ENCODE measurements around the gene IQCM. TPM values are rescaled to one million over a fixed set of nuclear protein-coding genes. Genes with fewer than 3 reads are reported as not detected.

IQCM gene
- polyA plus RNA-seq, 1 experiment: 0.05 TPM

GRCh38 chr4:149523039-149523438 is 292.6 kb downstream of the IQCM start:
- ChIA-PET CTCF (no interaction called here), POLR2A (no interaction called here)
- Histone ChIP-seq H3K27ac (ENCODE audit: low read depth, low read length) (no peak overlapping the region), H3K4me3 (ENCODE audit: low read depth, low read length) (no peak overlapping the region), H3K9me3 (ENCODE audit: control insufficient read depth, insufficient read depth, low read length) (no peaks in the 10 kb centered on the region; the same call in 1 of the 2 replicates), H3K27me3 (ENCODE audit: control insufficient read depth, insufficient read depth, low read length) (no peaks in the 10 kb centered on the region)
- TF ChIP-seq CTCF (IDR thresholded peaks at IDR 0.05; ENCODE audit: low read depth, low read length): no peak
- no peak for DNase-seq (ENCODE audit: low read depth, low spot score)

DNA sequence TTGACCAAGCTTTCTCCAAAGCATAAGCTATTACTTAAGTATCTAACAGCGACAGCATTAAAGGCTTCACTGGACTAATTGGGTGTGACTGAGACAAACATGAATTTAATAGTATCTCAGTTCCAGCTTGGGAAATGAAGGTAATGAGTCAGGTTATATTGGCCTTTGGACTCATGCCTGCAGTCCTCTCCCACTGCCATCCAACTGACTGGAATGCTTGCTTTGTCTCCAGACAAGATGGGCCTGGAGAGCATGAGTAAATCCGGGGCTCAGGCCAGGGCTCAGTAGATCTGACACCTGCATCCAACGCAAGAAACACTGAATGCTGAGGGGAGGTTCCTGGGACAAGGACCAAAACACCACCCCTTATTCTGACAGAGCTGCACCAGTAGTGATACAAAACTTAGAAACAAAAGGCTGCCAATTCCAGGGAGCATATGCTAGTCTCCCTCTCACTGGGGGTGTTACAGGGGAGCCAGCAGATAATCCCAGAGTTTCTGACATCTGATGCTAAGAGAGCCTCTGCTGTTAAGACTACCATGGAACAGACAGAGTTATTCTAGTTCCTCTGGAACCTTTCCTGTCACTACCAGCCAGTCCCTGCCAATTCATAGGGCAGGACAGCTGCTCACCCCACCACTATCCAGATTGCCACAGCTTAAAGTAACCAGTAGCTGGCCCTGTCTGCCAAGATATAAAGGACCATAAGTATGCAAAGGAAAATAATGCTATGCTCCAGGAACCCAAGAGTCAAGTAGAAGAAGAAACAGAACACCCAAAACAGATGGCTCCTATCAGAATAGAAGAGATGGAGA is 293.8 kb downstream of the IQCM start:
- TF ChIP-seq CTCF (IDR thresholded peaks at IDR 0.05; ENCODE audit: low read depth, low read length): no peak
- H3K9me3 ChIP-seq (ENCODE audit: control insufficient read depth, insufficient read depth, low read length): no peaks in the 10 kb centered on the region; the same call in 1 of the 2 replicates
- CTCF ChIA-PET: interaction anchor here (0.7 to 1.4 kb wide), 2 partner anchors 11 to 1205 kb away, joined by 3 to 4 read pairs; no protein-coding TSS in a partner anchor
- POLR2A ChIA-PET: no interaction called here
- no peak overlapping the region for H3K4me3 ChIP-seq (ENCODE audit: low read depth, low read length)
- DNase-seq (ENCODE audit: low read depth, low spot score): no peak
- H3K27ac ChIP-seq (ENCODE audit: low read depth, low read length): no peak overlapping the region
- no peaks in the 10 kb centered on the region for H3K27me3 ChIP-seq (ENCODE audit: control insufficient read depth, insufficient read depth, low read length)

DNA sequence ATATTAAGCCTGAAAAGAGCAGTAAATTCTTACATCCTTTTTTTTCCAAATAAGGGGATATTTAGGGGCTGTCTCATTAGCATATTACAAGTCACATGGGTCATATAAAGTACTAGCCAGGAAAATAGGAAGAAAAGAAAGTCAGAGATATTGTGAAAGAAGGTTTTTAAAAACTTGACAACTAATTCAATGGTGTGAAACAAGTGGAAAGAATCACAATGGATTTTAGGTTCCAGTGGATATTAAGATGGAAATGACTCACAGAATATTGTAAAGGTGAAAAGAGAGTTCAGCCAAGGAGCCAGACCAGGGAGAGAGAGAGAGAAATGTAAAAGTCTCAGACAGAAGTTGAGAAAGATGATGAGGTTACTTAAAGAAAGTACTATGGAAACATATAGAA is 297.2 kb downstream of the IQCM start:
- Histone ChIP-seq H3K9me3 (ENCODE audit: control insufficient read depth, insufficient read depth, low read length) (no peaks in the 10 kb centered on the region; the same call in 1 of the 2 replicates), H3K4me3 (ENCODE audit: low read depth, low read length) (no peak overlapping the region), H3K27me3 (ENCODE audit: control insufficient read depth, insufficient read depth, low read length) (no peaks in the 10 kb centered on the region), H3K27ac (ENCODE audit: low read depth, low read length) (no peak overlapping the region)
- ChIA-PET POLR2A (no interaction called here), CTCF (no interaction called here)
- DNase-seq (ENCODE audit: low read depth, low spot score): no peak
- TF ChIP-seq CTCF (IDR thresholded peaks at IDR 0.05; ENCODE audit: low read depth, low read length): no peak

GRCh38 chr4:149513081-149513480 is 302.6 kb downstream of the IQCM start:
- Histone ChIP-seq H3K9me3 (ENCODE audit: control insufficient read depth, insufficient read depth, low read length) (no peaks in the 10 kb centered on the region), H3K27me3 (ENCODE audit: control insufficient read depth, insufficient read depth, low read length) (no peaks in the 10 kb centered on the region), H3K4me3 (ENCODE audit: low read depth, low read length) (no peak overlapping the region), H3K27ac (ENCODE audit: low read depth, low read length) (no peak overlapping the region)
- ChIA-PET POLR2A (no interaction called here), CTCF (interaction anchor here (1.1 to 1.7 kb wide), 2 partner anchors 28 to 384 kb away, joined by 3 read pairs; no protein-coding TSS in a partner anchor)
- DNase-seq (ENCODE audit: low read depth, low spot score): no peak
- TF ChIP-seq CTCF (IDR thresholded peaks at IDR 0.05; ENCODE audit: low read depth, low read length): no peak

DNA sequence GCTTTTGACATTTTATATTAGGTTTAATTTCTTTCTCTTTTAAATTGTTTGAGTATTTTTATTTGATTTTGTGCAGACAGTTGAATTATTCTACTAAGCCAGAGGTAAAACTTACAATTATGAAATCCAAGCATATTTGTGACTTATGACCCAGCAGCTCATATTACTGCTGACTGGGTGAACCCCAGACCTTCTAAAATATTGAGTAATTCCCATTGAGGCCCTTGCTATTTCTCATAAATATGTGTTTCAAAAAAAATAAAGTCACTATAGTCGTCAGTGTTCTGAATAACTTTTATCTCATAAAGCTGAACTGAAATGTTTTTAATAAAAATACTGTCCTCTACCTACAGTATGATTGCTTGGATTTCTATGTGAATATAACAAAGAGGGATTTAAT is 303.1 kb downstream of the IQCM start:
- CTCF ChIA-PET: interaction anchor here (1.1 to 1.7 kb wide), 2 partner anchors 28 to 385 kb away, joined by 3 read pairs; no protein-coding TSS in a partner anchor
- TF ChIP-seq CTCF (IDR thresholded peaks at IDR 0.05; ENCODE audit: low read depth, low read length): no peak
- Histone ChIP-seq H3K4me3 (ENCODE audit: low read depth, low read length) (no peak overlapping the region), H3K27me3 (ENCODE audit: control insufficient read depth, insufficient read depth, low read length) (no peaks in the 10 kb centered on the region), H3K9me3 (ENCODE audit: control insufficient read depth, insufficient read depth, low read length) (no peaks in the 10 kb centered on the region), H3K27ac (ENCODE audit: low read depth, low read length) (no peak overlapping the region)
- POLR2A ChIA-PET: no interaction called here
- no peak for DNase-seq (ENCODE audit: low read depth, low spot score)

Measured in AG04450 (cell line).